CD4-positive, alpha-beta T cell treated with Interferon alpha-2 for 1 hour (primary cell): ENCODE data around the gene RTN4R.

ENCODE experiments used
- DNase-seq, 2 donors: peaks; one replicate each; pipeline ENCODE4 v3.0.0-alpha.2; 2020 to 2022

Gene RTN4R

GRCh38 chr22:20212754-20213699 lies 55.1 kb downstream of the RTN4R start:
- DNase-seq, result peak in 1 of 2 donors; percentile 9

- no peak for DNase-seq
These were observed 55.9 kb downstream of the RTN4R start for GRCh38 chr22:20211997-20212753.

- DNase-seq, result no peak
These were observed 56.6 kb downstream of the RTN4R start for GRCh38 chr22:20211409-20211996.

- no peak for DNase-seq
These were observed 57.6 kb downstream of the RTN4R start for GRCh38 chr22:20210473-20211059.

- DNase-seq, result no peak
These were observed 58.3 kb downstream of the RTN4R start for GRCh38 chr22:20209761-20210250.

GRCh38 chr22:20208713-20209310 lies 59.3 kb downstream of the RTN4R start:
- DNase-seq, result no peak

- DNase-seq, result no peak
These were observed 60.7 kb downstream of the RTN4R start for GRCh38 chr22:20207277-20208025.

- peak in 1 of 2 donors; percentile 11 for DNase-seq
These were observed 61.4 kb downstream of the RTN4R start for GRCh38 chr22:20206709-20207215.

GRCh38 chr22:20205964-20206708 lies 62.0 kb downstream of the RTN4R start:
- DNase-seq, result peak; percentile 69 to 78

- no peak for DNase-seq
These were observed 62.6 kb downstream of the RTN4R start for GRCh38 chr22:20205464-20205963.

- DNase-seq, result no peak
These were observed 63.3 kb downstream of the RTN4R start for GRCh38 chr22:20204806-20205205.

GRCh38 chr22:20204311-20204710 lies 63.8 kb downstream of the RTN4R start:
- no peak for DNase-seq

- DNase-seq, result no peak
These were observed 64.4 kb downstream of the RTN4R start for GRCh38 chr22:20203552-20204201.

- no peak for DNase-seq
These were observed 65.0 kb downstream of the RTN4R start for GRCh38 chr22:20203142-20203551.

GRCh38 chr22:20201837-20202392 lies 66.2 kb downstream of the RTN4R start:
- no peak for DNase-seq

- DNase-seq, result no peak
These were observed 68.2 kb downstream of the RTN4R start for GRCh38 chr22:20199906-20200305.

GRCh38 chr22:20199413-20199842 lies 68.7 kb downstream of the RTN4R start:
- DNase-seq, result no peak

GRCh38 chr22:20198557-20199319 lies 69.4 kb downstream of the RTN4R start:
- DNase-seq, result no peak
